Activated gamma-delta T cell treated with Interleukin-2 at 50 U/mL for 16 hours (primary cell): ENCODE measurements around the gene TAGAP.

Experiments
- DNase-seq: peaks from one replicate; pipeline ENCODE4 v3.0.0-alpha.2; 2020

TAGAP gene

DNA sequence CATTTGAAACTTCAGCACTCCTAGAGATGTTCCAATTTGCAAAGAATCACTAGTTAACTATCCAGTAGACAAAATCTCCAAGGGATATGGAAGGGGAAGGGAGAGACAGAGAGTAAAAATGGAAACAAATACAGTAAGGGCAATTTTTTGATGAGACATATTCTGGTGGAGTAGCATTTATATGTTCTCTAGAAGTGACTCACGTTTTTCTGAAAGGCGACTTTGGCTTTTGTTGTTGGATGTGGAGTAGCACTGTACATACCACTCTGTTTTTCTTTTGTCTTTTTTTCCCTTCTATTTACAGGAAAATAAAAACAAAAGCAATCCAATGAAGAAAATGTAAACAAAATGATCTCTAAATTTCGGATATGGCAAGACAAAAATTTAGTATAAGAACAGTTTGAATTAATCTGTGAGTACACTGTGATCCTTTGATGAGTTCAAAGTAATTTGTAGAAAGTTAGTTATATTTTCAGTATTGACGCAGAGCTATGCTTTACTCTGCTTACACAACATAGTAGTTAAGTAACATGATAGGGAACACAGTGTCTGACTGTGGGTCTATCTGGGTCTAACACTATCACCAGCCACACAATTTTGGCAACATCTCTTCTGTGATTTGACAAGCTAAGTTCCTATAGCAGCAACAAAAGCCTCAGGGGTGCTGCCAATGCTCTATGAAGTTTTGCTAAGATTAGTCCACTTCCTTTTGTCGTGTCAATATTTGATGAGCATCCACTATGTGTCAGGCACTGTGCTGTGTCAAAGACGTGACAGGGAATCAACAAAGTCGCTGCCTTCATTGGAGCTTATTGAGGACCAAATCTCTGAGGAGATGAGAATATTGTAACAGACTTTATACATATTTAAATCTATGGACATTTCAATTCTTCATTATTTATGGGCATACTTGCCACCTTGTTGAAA is 27.3 kb upstream of the TAGAP start:
- no peak for DNase-seq

DNA sequence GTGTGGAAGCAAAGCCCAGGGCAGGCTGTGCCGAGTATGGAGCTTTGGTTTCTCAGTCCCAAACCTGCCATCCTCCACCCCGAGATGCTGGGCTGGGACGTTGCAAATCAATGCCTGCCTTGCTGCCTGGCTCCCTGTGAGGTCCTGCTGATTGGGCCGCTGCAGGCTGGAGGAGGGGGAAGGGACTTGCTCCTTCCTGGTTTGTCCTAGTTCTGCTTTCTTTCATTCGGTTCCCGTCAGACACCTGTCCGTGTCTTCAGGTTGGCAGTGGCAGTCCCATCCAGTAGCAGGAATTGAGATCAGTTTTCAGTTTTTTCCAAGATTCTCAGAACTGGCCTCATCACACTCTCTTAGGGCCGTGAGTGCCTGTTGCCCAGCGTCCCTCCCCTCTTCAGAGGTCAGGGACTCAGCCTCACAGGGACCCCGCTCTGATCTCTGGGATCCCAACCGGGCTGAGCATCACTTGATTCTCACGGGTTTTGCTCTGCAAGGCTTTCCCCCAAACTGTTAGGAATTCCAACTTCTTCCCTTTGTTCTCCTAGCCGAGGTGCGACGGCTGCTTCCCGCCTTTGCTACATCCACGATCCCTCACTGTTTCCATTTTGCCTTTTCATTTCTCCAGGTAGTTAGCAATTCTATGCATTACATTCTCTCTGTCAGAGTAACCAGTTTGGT is 24.2 kb upstream of the TAGAP start:
- no peak for DNase-seq

DNA sequence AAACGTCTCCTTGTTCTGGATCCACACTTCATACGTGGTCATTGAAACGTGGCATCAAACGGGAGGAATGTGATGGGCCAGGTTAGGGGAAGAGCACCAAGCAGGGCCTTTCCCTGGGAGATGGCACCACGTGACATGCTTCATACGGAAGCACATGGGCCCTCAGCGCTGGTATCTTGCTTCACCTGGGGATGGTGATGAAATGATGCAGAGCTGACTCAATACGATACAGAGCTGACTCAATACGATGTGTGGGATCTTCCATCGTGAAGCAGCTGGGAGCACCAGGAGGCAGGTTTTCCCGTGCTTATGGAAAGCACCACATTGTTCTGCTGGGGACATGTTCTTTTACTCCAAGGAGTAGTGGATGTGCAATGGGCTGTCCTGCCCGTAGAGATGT is 22.5 kb upstream of the TAGAP start:
- no peak for DNase-seq

DNA sequence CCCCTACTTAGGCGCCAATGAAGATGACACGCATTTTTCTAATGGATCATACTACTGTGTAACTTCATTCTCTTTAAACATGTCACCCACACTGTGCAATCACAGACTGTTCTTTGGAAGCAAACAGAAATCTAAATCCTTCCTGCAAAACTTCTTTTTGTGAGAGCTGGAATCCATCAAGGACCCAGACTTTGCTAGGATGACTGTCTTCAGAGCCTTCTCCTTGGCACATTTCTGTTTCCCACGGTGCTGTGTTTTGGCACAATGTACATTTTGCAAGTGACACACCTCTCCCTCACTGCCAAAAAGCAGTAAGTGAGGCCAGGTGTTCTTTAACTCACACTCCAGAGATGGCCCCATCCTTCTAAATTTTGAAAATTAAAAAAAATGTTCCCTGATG is 21.7 kb upstream of the TAGAP start:
- no peak for DNase-seq

DNA sequence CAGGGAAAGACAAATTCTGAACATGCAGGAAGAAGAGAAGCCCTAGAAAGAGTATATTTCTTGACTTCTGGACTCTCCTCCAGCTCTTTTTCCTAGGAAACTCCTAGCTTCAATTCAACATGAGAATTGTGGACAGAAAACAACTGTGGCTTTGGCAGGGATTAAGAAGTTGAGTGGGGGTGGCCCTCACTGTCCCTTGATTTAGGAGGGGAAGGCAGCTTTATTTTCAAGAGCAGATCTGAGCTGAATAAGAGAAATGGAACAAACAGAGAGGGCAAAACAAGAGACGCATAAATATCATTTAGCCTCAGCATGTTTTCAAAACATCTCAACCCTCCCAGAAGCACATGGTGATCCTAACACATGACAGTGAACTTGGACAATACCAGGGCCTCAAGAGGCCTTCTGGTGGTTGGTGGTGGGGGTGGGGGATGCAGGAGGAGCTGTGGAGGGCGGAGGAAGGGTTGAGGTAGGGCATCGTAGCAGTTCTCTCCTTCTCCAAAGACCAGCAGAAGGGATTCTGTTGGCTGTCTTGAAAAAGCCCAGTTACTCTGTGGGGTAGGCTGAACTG is 21.1 kb upstream of the TAGAP start:
- DNase-seq: no peak

DNA sequence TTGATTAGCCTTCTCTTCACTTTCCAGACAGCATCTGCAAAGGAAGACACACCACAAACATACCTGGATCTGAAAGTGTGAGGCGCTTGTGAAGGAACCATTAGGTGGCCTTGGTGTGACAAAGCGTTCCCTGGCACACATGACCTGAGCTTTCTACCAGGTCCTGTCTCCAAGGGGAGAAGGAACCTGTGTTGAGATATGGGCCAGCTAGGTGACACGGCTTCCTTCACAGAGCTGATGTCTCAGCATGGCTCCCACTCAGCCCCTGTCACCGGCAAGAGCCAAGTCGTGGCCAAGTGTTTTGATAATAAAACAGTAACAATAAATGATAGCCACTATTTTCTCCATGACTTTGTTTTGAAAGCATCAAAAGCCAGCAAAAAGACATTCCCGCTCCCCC is 20.3 kb upstream of the TAGAP start:
- no peak for DNase-seq

DNA sequence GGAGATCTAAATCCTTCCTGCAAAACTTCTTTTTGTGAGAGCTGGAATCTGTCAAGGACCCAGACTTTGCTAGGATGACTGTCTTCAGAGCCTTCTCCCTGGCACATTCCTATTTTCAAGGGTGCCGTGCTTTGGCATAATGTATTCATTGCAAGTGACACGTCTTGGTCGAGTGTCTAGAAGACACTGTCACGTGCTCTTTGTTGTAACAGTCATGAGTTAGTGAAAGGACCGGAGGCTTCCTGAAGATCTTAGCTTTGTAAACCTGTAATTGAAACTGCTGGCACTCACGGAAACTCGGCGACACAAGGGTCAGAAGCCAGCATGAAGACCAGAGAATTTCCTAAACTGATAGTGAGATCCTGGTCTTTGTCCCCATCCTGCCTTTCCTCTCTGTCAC is 19.7 kb upstream of the TAGAP start:
- DNase-seq: no peak

DNA sequence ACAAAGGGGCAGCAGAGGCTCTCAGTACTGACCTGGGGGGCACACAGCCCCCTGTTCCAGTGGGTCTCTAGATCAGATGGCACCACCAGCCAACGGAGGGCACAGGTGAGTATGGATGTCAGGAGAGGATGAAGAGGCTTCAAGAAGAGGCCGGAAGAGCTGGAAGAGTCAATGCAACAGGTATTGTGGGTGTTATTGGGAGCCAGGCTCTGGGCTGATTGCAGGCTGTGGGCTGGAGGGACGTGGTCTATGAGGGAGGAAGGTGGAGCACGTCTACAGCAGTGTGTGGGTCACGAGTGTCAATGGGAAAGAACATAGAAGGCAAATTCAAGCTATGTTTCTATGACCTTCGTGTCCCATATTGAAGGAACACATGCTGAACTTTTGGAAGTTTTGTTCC is 18.8 kb upstream of the TAGAP start:
- no peak for DNase-seq

DNA sequence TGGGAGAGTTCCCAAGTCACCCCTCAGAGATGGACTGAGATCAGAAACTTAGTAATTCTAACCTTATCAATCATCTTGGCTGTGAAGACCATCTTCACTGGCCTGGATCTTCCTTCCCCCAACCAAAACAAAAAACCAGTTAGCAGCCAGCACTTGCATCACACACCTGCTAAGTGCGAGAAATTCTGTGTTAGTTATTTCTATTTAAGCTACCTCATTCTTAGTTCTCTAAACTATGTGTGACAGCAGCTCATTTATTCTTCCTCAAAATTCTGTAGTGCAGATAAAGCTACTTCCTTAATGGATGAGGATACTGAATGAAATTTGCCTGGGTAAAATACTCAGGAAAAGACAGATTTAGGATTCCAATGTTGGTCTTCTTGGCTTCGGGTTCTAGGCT is 18.2 kb upstream of the TAGAP start:
- DNase-seq: no peak

DNA sequence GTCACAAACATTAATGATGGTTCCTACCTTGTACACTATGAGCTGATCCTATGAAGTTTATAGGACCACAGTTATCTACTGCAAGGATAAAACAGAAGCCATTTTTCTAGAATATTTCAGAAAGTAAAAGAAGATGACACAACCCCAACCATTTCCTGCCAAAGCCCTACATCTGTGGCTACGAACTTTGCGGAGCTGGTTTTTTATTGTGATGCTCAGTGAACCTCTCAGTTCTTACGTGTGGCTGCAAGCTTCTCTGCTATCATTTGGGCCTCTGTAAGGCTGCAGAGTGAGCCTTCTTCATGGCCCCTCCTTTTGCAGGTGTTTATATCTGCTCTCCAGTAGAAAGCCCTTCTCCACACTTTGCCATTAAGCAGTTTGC is 17.8 kb upstream of the TAGAP start:
- peak; percentile 62 for DNase-seq

DNA sequence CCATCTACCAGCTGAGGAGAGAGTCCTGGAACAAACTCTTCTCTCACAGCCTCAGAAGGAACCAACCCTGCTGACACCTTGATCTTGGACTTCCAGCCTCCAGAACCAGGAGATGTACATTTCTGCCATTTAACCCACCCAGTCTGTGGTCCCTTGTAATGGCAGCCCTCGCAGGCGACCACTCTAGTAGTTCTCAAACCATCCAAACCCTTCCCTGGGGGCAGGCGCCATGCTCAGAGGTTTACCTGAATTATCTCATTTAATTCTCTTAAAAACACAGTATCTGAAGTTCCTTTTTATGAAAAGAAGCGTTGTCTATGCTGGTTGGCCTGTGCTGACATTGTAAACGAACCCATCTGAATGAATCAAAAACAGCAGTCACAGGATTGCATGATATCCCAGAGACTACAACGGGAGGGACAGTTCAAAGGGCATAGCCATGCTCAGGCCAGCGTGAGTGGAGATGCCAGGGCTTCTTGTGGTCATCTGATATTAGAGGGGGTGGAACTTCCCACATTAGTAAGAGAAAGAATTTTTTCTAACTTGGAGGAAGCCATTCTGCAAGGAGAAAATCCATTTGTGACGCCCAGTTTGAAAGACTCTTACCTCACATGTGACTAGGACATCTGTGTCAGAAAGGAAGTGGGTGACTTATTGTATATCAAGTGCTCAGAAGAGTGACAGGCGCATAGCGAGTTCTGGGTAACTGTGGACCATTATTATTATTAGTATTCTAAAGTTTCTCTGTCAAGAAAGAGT is 17.2 kb upstream of the TAGAP start:
- DNase-seq: no peak

DNA sequence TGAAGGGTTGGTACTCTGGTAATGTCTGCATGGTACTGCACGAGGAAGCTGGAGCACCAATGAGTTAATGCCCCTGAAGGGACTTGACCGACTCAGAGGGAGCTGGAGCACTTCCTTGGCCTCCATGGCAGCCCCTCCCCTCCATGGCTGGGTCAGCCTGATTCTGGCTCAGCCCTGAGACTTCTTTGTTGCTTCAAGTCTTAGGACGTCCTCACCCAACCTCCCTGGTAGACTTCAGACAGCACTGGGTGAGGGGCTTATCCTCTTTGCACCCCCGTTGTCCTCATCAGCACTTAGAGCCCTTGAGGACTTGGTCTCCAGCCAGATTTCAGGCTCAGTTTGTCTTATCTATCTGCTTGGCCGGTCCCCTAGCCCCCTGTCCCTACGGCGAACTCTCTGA is 16.4 kb upstream of the TAGAP start:
- no peak for DNase-seq

DNA sequence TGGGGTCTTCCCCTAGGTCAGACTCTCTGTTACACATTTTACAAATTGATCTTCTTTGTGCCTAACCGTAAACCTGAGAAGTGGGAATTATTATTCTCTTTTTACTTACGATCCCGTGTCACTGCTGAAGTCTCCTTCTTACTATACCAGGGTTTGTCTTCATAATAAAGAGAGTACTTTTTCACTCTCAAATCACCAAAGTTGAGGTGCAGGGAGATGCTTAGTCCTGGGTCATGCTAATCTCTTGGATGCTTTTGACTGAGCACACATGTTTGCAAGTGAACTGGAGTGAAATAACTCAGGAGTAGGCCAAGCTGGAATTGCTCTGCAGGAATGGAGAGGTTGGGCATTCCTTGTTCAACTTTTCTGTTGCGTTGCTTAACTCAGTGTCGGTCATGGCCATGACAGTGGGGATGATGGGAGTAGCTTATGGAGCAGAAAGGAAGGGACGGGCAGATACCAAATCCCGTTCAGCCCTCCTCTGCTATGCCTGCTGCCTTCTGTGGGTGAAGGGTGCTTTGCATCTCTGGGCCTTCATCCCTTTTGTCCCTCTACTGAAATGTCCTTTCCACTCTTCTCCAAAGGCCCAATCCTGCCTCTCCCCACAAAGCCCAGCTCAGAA is 15.2 kb upstream of the TAGAP start:
- no peak for DNase-seq

DNA sequence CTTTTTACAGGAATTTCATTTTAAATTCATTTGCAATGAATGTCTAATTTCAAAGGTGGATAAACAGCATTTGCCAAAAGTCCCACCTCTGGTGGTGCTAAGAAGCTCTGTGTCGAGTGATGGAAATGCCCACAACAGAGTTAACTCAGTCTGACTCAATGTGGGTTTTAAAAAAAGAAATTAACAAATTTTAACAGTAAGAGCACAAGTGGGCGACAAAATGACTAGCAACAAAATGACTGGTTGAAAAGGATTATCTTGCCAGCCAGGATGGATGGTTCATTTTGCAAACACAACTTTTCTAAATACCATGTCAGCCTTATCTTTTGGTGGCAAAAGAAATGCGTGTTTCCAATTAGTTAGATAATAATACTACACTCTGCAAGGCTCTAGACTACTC is 14.3 kb upstream of the TAGAP start:
- DNase-seq: no peak

DNA sequence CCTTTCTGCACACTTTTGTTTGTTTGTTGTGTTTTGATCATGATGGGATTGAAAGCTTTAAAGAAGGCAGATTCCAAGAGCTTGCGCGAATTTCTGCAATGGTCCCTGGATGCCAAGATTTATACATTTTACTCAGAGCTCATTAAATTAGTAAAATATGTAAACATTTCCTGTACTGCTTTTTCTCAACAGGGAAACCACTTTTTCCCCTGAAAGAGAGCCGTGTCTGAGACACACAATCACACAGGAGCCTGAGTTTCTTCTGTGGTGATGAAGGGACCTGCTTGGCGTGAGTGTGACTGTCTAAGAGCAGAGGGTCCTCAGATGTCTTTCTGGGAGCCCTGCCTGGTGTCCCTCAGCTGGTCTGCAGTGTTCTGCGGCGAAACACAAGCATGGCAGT is 12.1 kb upstream of the TAGAP start:
- DNase-seq: no peak

DNA sequence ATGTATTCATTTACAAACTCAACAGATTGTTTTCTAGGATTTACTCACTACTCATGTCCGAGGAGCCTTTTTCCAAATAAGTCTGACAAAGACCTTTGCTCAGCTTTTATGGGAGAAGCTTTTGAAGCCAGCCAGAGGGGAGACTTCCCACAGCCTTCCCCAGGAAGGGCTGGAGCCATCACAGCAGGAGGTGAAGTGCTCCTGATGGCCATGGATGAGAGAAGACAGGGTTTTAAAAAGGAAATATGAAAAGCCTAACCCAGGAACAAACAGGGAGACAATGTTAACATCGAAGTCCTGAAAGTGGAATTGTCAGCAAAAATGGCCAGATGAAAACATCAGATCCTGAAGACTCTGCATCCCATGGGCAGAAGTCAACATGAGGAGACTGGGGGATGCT is 11.6 kb upstream of the TAGAP start:
- DNase-seq: no peak

DNA sequence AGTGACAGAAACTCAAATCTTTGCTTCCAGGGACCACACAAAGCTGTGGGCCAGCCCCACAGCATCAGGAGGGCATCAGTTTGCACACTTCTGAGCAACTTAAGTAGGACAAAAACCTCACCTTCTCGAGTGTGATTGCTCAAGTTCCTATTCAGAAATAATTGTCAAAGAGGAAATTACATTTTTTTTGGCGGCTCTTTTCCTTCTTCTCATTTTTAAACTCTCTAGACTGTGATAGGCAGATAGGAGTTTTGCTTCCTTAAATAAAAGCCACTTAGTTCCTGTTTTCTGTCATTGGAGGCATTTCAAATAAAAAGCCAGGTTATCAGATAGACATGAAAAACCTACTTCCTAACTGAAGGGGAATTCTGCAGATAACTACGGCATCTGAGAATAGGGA is 11.2 kb upstream of the TAGAP start:
- DNase-seq: no peak

DNA sequence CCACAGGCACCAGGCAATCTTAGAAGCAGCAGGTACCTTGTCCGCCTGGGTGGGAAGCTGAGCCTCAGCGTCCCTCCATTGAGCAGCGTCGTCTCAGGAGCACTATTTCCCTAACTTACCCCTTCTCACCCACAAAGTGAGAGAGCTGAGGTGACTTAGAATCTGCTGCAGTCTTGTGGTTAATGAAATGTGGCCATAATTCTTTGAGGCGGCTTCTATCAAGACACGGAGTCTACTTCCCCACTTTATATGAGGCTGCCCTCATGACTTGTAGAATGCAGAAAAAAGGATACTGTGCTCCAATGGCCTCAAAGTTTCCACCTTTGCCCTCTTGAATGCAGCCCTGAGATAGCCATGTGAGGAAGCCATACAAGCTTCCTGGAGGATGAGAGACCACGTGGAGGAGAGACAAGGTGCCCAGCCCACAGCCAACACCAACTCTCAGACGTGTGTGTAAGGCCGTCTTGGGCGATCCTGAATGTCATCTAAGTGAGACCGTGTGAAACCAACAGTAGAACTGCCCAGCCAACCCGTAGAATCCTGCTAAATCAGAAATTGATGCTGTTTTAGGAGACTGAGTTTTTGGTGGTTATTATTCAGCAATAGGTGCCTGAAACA is 9.1 kb upstream of the TAGAP start:
- no peak for DNase-seq

DNA sequence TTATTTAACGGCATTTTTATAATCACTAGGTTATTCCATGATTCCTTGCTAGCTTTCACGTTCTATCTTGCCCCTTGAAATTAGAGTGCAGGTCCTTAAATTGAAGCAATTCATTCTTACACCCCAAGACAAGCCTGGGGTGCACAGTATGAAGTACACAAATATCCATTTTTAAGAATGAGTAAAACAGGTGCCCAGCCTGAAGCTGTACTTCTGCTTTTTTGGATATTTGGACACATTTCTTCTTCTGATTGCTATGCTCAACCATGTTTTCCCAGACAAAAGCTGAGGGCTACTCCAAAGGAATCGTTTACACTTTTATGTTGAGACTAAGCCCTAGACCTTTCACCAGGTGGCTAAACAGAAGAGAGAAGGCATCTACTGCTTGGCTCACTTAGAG is 7.9 kb upstream of the TAGAP start:
- DNase-seq: no peak

DNA sequence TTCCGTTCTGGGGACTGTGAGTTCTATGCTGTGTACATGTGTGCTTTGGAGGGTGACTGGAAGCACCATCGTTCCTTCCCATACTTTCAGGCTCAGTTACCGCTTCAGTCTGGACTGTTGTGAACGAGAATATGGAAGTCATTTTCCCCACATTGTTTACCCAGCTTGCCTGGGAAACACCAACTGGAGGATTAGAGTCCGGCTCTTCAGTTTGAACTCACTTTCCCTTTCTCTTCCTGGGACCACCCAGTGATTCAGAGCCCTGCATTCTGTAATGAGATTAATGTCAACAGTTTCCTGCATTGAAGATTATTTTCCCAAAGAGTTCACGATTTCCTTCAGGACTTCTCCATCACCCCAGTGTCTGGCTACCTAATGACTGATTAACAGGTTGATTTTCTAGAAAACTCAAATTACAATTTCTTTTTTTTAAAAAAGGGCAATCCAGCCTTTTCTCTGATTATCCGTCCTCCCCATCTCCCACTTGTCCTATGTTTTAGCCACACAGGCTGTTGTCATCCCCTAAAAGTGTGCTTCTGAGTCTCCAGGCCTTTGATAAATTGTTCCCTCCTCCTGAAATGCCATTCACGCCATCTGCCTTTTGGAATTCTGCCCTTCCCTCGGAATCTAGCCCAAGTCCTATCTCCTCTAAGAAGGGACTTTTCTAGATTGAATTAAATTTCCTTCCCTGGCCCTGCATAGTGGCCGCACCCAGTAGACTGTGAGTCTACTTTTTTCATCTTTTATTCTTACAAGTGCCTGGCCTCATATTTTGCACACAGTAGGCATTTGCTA is 3.3 kb upstream of the TAGAP start:
- DNase-seq: no peak

DNA sequence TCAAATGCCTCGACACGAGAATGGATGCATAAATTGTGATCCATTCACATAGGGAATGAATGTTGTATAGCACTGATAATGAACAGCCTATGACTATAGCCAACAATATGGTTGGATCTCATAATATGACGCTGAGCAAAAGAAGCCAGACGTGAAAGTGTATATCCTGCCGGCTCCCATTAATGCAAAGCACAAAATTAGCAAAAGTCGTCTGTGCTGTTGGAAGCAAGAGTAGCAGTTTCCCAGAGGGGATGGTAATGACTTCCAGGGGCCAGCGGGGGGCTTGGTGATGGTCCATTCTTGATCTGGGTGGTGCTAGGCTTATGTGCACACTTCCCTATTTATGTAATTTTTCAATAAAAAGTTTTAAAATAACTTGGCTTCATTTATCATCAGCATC is 1.0 kb upstream of the TAGAP start:
- DNase-seq: no peak

DNA sequence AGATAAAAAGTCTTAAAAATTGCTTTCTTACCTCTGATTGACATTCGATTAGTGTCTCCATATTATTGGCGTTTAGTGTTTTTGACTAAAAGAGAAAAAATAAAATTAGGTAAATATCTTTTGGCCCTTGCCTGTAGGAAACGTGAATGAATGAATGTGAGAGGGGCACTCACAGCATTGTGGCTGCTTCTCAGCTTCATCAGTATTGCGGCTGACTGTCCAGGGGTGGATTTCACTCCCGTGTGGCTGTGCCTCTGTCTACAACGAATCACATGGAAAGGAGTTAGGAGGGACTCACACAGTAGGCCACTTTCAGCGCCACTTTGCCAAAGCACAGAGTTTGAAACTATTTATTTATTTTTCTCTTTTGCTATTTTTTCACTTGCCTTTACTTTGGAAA is 844 bp downstream of the TAGAP start:
- DNase-seq: no peak
